Fibroblast of skin of right quadriceps (primary cell): Measurements from ENCODE around the gene ADD3.

Source experiments
- DNase-seq: peaks from one replicate; pipeline ENCODE4 v3.0.0-alpha.2; 2013

Gene ADD3

DNA sequence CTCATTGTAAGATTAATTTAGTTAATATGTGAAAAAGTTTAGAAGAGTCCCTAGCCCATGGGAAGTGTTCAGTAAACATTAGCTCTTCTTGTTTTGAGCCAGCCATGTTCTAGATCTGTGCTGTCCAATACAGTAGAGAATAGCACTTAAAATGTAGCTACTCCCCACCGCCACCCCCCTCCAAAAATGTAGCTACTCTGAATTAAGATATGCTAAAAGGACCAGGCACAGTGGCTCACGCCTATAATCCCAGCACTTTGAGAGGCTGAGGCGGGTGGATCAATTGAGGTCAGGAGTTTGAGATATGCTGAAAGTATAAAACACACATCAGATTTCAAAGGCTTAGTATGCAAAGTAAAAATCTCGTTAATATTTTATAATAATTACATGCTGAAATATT, 152.3 kb downstream of the ADD3 start:
- no peak for DNase-seq

DNA sequence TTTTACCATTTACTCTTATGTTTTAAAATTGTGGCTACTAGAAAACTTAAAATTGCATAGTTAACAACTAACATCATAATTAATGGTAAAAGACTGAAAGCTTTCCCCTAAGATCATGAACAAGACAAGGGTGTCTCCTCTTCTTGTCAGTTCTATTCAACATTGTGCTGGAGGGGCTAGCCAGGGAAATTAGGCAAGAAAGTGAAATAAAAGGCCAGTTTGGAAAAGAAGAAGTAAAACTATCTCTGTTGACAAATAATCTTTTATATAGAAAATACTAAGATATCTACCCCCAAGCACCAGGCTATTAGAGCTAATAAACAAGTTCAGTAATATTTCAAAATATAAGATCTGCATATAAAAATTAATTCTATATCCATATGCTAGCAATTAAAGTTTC, 152.7 kb downstream of the ADD3 start:
- DNase-seq = no peak

DNA sequence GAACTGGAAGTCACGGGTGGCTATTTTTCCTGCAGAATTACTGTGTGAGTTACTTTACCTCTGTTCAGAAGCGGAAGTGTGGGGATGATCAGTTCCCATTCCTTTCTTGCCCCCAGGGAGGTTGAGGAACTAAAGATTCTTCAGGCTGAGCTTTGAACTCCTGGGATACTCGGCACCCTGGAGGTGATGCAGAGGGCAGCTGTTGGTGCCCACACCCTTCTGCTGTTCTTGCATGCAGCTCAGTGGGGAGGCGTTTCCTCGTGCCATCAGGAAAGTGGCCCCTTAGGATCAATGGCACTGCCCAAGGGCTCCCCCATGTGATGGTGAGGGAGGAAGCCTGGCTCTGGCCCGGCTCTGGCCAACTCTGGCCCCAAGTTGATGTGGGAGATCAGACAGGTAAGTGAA, 155.0 kb downstream of the ADD3 start:
- no peak for DNase-seq

DNA sequence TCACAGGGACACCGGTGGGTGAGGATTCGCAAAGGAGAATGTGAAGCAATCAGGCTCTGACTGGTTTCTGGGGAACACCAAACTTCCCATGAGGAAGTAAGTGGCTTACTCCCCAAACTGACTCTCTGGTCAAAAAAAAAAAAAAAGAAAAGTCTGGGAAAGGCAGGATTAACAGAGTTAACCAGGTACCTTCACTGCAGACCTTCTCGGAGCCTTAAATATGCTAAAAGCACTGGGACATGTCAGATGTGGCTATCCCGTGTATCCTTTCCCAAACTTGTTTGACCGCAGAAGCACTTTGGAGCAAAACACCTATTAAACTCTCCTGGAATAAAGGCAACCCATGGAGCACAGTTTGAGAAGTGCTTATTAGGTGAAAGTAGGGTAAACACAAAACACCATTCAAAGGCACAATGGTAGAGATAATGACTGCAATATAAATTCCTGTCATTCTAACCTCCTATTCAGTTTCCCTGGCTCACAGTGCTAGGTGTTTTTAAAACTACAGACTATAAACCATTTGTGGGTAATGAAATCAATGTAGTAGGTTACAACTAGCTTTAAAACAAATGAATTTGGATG, 155.5 kb downstream of the ADD3 start:
- DNase-seq = no peak

DNA sequence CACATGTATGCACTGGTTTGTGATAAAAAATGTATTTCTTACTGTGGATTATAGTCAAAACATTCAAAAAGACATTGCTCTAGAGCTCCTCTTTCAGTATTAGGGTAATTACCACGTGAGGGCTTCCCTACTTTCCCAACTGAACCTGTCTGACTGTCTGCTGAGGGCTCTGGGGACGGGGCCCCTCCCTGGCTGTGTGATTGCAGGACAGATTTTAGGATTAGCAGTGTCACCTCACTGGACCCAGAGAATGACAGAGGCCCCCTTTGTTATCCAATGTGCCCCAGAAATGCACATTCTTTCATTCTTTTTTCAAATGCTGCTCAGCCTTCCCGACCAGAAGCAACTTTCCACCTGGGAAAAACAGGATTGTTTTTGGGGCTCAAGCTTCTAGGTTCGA, 156.1 kb downstream of the ADD3 start:
- no peak for DNase-seq

DNA sequence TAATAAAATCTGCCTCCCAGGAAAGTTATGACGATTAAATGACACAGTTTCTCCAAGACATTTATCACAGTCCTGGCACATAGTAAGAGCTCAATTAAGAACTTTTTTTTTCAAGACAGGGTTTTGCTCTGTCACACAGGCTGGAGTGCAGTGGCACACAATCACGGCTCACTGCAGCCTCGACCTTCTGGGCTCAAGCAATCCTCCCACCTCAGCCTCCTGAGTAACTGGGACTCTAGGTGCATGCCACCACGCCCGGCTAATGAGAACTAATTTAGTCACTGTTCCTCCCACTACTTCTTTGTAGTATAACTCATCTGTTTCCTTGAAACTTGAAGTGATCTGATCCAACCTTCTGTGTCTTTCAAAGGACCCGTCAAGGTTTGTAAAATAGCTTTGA, 157.5 kb downstream of the ADD3 start:
- DNase-seq = no peak

DNA sequence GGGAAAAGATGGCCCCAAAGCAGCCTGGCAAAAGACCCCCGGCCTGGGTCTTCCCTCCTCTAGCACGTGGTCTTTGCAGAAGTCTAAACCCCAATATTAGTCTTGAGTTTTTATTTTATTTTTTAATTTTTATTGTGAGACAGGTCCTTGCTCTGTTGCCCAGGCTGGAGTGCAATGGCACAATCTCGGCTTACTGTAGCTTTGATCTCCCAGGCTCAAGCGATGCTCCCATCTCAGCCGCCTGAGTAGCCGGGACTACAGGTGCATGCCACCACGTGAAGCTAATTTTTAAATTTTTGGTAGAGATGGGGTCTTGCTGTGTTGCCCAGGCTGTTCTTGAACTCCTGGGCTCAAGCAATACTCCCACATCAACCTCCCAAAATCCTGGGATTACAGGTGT, 159.4 kb downstream of the ADD3 start:
- DNase-seq = no peak

DNA sequence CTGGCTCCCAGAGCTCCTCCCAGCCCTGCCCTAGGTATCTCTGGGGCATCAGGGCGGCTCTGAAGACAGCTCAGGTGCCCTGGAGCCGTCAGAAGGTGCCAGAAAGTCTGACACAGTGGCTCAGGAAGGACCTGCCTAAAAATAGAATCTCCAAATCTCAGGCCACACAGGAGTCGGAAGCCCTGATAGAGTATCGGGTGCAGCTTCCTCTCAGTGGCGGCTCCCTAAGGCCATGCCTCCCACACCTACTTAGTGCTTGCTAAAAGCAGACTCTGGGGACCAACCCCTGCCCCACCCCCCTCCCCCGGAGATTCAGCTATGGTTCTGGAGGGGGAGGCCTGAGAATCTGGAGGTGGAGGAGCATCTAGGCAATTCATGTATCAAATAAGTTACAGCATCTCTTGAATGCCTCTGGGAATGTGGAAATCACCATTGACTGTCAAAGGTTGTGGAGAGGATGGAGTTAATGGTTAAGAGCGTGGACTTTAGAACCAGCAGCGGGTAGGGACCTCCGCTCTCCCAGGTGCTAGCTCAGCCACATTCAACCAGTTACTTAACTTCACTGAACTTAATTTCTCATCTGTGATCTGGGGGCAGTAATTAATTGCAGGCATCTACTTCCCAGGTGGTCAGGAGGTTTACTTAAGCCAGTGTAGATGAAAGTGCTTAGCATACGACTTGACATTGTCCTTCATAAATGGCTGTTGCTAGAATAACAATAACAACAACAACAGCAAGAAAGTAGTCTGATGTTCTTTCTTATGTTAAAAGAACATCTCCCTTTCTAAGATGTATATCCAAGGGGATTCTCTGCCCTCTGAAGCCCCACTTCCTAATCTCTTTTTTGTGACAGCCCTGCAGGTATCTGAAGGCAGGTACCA, 161.1 kb downstream of the ADD3 start:
- no peak for DNase-seq

DNA sequence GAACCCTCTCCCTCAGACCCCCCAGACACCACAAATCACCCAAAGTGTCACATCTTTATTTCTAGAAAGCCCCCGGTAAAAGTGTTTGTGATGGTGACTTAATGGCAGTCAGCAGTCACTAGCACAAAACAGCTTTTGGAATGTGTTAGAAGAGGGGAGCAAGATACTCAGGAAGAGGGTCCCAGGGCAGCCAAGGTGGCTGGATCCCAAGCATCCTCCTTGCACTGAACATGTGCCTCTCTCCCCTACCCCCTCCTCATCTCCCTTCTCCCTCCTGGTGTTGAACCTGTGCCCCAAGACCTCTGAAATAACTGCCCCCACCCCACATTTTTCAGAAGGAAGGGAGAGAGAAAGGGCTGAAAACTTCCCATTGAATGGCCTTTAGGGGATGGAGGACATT, 161.8 kb downstream of the ADD3 start:
- no peak for DNase-seq

DNA sequence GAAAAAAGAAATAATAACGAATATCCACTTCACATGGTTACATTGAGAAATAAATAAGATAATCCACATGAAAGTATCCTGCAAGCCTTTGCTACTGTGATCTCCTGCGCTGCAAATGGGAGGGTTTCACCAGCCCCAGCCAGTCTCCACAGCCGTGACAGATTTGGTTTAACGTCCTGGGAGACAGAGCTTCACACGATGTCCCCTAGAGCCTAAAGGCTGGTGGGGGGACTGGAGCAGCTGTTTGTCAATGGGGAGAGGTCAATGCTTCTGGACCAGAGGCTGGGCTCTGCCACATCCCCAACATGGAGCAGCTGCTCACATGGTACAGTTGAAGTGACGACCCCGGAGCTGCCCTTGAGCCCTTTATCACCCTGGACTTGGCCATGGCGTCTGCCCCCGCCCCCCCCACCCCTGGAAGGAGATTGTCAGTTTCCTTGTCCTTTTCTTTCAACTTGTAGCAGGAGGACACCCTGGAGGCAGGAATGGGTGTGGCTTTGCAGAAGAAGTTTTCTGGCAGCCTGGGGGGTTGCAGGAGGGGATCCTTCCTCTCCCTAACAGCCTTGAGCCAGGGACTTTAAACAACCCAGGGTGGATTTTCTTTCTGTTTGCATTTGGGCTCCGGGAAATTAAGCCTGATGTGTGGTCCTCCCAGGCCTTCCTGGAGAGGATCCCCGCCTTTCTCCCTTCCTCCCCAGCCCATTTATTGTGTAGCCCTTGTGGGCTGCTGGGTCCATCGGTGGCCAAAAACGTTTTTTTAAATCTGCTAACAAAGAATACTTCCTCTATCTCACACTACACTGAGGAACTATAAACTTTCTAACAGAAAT, 162.6 kb downstream of the ADD3 start:
- DNase-seq = no peak

DNA sequence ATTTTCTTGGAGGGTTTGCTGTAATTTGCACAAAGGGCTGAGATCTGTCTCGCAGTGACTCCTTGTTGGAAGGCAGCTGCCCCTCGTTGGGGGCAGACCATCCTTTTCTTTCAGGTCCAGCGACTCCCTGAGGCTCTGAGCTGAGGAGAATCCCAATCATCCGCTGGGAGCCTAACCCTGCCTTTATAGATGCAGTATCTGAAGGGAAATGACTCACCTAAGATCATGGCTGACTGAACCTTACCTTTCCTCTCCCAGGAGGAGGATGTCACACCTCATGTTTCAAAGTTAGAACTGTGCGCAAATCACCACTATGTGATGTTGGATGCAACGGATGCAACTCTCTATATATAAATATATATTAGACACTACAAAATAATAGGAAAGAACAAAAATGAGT, 163.2 kb downstream of the ADD3 start:
- no peak for DNase-seq

DNA sequence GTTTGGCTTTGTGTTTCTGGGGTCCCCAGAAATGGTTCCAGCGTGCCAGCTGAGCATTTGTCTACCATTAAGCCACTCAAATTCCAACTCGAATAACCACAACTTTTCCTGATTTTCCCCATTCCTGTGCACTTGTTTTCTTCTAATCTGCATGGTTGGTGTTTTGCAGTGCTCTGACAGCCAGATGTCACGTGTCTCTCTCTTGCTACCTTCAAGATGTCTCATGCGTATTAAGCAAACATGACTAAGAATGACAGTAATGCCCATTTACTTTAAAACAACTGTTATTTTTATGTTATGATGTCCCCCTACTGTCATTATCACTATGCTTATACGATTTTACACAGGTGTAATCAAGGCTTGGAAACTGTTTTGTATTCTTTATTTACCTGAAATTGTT, 164.4 kb downstream of the ADD3 start:
- no peak for DNase-seq

DNA sequence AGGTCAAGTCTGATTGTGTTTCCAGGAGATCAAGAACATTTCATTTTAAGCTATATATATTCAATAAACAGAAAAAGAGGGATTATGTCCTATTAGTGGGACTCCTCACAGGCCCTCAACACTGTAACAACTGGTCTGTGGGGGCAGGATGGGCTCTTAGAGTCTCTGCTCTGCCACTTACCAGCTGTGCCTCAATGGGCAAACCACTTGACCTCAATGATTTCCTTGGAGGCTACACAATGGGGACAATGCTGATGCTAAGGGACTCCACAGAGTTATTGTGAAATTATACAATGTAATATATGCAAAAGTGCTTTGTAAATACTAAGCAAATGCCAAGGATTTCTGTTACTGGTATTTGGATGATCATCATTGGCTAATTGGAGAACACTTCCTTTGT, 166.4 kb downstream of the ADD3 start:
- no peak for DNase-seq

DNA sequence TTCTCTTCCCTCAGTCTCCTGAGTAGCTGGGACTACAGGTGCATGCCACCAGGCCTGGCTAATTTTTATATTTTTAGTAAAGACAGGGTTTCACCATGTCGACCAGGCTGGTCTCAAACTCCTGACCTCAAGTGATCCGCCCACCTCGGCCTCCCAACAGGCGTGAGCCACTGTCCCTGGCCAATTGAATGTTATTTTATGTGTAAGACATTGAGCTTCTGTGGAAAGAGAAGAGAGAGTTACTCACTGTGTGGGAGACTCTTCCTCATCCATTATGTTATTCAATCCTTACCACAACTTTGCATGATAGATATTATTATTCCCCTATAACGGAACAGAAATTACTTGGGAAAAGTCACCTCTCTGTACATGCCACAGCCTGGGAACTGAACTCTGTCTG, 167.0 kb downstream of the ADD3 start:
- no peak for DNase-seq

DNA sequence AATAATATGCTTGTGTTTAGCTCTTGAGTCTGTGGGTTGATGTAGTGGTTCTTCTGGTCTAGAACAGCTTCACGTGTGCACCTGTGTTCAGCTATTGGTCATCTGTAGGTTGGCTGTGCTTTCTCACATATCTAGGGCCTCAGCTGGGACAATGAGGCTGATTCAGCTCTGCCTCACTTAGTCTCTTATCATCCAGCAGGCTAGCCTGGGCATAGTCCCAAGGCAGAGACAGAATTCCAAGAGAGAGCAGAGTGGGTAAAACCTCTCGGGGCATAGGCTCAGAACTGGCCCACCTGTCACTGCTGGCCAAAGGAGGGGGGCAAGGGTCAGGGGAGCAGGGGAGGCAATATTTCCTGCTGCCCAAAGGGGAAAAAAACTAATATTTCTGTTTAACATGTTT, 167.6 kb downstream of the ADD3 start:
- DNase-seq = no peak

DNA sequence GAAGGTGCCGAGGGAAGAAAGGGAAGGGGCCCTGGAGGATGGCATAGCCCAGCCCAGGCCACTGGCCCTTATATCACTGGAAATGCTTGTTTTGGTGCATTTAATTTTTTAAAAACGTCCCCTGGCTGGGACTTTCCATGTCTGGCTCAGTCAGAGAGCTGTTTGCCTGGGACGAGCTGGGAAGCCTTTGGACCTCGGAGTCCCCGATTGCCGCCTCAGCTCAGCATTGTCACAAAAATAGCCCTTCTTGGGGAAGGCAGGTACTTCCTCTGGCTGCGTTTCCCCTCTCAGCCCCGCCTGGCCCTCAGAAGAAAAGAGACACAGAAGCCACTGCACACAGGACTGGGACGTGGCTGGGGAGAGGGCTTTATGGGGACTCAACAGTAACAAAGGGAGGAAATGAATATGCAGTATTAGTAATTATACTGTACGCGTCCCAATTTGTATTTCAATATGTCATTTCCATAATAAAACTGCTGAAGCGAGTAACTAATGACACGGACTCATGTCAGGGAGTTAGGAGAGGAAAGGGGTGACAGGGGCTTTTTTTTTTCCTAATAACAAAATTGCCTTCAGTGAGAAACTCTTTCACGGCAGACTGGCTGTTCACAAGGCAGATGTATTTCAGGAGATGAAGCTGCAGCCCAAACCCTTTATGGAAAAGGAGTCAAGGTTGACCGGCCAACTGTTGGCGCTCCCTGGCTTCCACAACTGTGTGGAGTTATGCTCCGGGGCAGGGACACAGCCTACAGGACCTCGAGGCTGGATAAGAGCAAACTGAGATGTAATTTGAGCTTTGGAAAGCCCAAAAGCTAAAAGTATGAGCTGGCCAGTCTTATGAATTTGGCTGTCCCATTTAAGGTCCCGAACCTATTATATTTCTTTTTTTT, 168.6 kb downstream of the ADD3 start:
- DNase-seq = no peak

DNA sequence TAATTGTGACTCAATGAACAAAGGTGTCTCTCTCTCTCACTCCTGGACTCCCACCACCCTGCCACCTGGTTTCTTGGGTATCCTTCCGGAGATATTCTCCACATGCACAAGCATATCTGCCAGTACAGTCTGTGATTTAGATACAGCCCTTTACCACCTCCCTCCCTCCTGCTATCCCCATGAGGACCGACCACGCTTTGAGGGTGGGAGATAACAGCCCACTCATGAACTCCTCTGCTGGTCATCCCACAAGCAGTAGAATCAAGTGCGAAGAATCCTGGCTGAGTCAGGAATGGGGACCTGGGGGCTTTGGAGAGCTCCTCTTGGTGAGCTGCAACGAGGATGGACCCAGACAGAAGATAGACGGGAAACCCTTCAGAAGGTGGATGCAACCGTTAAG, 171.4 kb downstream of the ADD3 start:
- no peak for DNase-seq

DNA sequence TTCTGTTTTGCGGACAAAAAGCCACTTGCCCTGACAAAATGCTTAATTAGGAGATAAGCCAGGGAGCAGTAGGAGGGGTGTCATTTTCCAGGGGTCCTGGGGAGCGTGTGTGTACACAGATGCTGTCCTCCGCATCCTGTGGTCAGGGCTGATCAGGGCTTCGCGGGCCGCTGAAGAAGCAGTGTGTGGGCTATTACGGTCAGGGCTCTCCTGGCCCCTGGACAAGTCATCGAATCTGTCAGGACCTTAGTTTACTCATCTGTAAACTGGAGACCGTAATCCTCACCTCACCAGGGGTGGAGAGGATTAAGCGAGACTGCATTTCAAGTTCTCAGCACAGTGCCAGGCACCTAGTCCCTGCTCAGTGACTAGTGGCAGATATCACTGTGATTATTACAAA, 173.7 kb downstream of the ADD3 start:
- no peak for DNase-seq

DNA sequence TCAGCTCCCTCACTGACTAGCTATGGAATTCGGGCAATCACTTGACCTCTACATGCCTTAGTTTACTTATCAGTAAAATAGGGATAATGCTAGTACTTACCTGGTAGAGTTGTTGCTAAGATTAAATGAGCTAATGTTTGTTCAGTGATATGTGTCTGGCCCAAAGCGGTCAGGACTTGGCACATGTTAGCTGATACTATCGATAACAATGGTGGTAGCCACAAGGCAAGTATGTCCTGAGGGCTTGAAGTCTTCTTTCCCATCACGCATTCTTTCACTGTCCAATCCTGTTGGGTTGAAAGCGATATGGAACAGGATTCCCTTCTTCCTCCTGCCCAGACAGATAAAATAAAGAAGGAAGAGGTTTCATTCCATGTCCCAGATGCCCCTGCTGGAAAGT, 174.1 kb downstream of the ADD3 start:
- no peak for DNase-seq

DNA sequence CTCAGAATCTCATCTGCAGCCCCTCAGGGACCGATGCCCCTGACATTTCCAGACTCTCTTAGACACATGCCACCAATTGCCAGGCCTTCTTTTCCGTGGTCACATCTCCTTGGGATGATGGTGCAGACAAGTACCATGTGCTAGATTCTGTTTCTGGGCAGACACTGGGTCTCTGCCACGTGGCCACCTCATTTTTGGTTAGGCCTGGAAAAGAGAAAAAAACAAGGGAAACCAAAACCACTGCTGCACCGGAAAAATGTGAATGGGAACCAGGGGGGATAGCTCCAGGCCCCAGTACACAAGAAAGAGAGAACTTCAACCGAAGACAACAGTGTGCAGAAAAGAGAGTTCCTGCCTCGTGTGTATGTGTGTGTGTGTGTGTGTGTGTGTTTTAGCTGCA, 176.6 kb downstream of the ADD3 start:
- no peak for DNase-seq
